SK-N-SH (cell line): ENCODE results near the gene KIF13A.

Experiments used
- MEF2A ChIP-seq: IDR thresholded peaks from 2 replicates; pipeline ENCODE4 v1.4.0; 2012; ENCODE audit warnings: low read depth, borderline replicate concordance
- MXI1 ChIP-seq: IDR thresholded peaks from 2 replicates; pipeline ENCODE4 v1.6.1; 2012; ENCODE audit warnings: mild to moderate bottlenecking, low read depth, low read length, improper control_type of control experiment
- TAF1 ChIP-seq: IDR thresholded peaks from 2 replicates; pipeline ENCODE4 v1.6.1; 2012; ENCODE audit warnings: low read depth, mild to moderate bottlenecking, low read length, moderate library complexity, borderline replicate concordance
- TF ChIP-seq, protein P1 (sequence below): fragments of 200-600 bp; sonication (generic); IDR thresholded peaks from 2 replicates; pipeline ENCODE4 v1.6.1; 2017; ENCODE audit warnings: antibody characterized with exemption, mild to moderate bottlenecking, moderate library complexity

DNA sequence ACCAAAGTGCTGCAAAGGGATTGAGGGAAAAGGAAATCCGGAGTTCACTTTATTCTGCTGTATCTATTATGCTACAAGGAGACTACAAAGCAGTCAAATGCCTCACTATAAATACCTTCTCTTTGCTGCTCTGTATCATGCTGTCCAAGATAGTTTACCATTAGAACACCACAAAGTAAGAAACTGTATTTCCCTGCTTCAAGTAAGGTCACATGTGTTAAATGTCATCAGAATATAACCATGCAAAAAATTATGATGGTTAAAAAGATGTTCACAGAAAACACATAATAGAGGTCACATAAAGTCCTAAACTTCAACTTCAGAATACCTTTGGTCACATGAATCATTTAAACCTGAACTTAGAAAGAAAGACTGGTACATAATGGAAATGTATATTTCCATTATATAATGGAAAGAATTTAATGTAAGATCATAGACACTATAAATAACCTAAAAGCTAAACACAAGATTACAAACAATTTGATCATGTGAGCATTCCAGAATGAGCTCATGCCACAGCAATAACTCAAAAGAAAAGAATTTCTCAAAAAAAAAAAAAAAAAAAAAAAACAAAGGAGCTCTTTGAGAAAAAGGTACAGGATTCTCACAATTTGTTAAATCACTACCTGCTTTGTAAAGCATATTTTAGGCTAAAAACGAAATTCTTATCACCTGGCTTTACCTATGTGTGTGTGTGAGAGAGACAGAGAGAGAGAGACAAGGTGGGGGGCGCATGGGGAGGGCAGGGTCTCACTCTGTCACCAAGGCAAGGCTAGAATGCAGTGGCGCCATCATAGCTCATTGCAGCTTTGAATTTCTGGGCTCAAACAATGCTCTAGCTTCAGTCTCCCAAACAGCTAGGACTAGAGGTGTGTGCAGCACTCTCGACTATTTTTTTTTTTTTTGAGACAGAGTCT lies 58.7 kb downstream of the KIF13A start:
- peak; percentile 71; the same call in 1 of the 2 replicates for TF ChIP-seq MEF2A
- TF ChIP-seq TAF1, result no peak
- TF ChIP-seq, protein P1, sequence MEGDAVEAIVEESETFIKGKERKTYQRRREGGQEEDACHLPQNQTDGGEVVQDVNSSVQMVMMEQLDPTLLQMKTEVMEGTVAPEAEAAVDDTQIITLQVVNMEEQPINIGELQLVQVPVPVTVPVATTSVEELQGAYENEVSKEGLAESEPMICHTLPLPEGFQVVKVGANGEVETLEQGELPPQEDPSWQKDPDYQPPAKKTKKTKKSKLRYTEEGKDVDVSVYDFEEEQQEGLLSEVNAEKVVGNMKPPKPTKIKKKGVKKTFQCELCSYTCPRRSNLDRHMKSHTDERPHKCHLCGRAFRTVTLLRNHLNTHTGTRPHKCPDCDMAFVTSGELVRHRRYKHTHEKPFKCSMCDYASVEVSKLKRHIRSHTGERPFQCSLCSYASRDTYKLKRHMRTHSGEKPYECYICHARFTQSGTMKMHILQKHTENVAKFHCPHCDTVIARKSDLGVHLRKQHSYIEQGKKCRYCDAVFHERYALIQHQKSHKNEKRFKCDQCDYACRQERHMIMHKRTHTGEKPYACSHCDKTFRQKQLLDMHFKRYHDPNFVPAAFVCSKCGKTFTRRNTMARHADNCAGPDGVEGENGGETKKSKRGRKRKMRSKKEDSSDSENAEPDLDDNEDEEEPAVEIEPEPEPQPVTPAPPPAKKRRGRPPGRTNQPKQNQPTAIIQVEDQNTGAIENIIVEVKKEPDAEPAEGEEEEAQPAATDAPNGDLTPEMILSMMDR, result 0 out of 2 replicates have a peak, but pooled peaks have one; percentile 8
- no peak for TF ChIP-seq MXI1
